Bone marrow (tissue), 2 donors: ENCODE data around the gene NHERF1.

ENCODE experiments used
- DNase-seq, 2 donors: peaks; one replicate each; lab custom pipeline; 2025; lab: John Stamatoyannopoulos, UW

NHERF1 gene

DNA sequence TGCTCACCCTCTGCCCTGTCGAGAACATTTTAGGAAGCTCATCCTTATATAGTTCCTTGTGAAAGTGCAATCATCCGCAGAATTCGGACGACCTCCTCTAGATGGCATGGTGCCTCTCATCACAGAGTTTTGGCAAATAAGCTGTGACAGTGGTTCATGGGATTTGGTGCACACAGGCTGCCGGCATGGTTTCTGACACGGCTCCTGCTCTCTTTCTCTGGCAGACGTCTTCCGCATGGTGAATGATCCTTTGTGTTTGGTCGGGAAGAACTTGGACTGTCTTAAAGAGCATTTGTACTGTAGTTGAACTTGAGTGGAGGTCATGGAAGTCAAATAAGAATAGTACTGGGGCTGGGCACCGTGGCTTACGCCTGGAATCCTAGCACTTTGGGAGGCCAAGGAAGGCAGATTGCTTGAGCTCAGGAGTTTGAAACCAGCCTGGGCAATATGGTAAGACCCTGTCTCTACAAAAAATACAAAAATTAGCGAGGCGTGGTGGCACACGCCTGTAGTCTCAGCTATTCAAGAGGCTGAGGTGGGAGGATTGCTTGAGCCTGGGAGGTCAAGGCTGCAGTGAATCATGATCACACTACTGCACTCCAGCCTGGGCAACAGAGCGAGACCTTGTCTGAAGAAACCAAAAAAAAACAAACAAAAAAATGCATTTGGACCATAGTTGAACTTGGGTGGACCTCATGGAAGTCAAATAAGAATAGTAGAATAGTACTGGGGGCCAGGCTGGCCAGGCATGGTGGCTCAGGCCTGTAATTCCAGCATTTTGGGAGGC lies 62.5 kb downstream of the NHERF1 start:
- no peak for DNase-seq

DNA sequence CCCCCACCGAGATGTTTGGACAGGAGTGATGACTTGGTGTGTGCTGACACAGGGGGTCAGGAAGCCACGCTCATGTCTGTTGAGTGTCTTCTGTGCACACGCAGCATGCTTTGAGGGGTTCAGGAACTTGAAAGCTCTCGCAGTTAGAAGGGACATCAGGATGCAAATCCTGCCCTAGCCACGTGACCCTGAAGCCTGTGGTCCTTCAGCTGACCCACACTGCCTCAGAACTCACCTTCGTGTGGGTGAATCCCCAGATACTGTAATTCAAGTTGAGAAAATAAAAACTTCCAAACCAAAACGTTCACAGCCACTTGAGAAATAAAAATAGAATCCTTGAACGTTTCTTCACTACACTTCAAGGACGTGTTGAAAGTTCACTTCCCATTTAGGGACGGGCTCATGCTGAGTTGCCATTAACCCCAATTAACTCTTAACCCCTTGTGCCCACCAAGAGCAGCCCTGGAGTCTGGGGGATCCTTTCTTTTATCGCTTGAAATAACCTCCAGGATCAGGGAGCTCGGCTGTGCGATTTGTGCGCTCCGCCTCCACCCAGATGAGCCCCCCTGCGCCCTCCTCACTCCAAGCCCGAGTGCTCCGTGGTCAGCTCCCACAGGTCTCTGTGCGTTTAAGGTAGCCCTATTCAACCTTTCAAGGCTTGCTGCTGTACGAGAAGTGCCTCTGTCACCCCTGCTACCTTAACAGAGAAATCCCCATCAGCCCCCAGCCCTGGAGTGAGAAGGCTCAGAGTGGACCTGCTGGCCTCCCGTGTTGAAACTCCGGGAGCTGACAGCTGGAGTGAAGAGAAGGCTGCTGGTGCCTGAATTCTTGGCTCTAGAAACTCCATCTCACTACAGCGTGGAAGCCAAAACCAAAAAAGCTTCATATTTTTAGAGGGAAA lies 63.9 kb downstream of the NHERF1 start:
- no peak for DNase-seq

DNA sequence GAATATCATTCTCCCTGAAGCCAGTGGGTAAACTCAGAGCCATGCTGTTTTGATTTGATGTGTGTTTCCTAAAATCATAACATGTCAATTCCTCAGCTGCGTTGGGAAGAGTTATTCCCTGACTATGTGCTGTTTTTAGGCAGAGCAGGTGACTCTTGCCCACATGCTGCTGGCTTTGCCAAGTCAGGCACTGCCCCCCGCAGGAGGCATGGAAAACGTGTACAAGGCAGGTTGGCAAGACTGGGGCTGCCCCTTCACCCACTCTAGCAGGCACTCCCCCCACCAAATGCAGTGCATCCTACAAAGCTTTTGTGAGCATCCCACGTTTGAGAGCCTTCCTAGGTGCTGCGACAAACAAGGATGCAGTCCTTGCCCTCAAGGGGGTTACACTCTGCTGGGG lies 66.0 kb downstream of the NHERF1 start:
- no peak for DNase-seq

DNA sequence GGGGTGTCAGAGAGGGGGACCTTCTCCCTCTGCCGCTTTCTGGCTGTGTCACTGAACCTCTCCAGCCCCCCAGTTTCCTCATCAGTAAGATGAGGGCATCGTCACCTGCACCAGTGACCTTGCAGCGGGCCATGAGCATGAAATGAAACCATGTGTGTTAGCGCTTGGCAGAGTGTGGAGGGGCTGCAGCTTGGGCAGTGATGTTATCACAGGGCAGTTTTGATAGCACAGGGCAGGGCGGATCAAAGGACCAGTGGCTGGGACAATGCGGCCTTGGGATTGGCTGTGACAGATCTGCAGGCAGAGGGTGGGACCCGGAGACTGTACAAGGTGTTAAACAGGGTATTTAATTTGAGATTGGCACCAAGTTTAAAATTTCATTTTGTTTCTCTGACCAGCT lies 66.6 kb downstream of the NHERF1 start:
- DNase-seq: no peak

DNA sequence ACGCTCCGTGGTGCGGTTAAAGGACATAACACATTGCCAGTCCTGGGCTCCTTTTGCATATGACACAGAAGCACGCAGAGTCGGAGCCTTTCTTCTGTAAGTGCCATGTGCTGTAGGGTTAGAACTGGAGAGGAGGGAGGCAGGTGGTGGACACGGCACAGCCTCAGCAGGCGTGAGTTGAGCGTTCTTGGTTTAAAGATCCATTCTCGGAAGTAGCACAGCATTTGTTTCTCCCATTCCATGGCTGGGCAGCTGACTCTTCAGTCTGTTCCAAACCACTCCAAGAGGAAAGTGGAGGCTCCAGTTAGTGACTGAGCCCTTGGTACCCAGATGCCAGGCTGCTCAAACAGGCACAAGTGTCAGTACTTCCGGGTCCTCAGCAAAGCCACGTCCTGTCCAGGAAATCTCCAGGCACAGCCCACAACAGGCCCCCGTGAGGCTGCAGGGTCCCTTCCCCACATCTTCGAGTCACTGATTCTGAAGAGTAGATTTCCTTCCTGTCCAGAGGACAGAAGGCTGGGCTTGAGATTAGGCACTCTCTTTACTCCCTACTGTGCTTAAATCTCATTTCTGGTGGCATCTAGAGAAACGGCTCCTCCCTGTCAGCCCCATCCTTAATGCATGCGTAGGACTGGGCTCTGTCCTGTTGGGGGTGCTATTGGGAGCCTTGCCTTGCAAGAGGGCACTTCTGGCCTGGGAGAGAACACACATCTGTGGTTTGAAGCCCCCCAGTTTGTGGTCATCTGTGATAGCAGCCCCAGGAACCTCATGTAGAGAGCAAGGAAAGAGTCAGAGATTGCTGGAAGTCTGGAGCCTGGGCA lies 67.3 kb downstream of the NHERF1 start:
- DNase-seq: no peak

DNA sequence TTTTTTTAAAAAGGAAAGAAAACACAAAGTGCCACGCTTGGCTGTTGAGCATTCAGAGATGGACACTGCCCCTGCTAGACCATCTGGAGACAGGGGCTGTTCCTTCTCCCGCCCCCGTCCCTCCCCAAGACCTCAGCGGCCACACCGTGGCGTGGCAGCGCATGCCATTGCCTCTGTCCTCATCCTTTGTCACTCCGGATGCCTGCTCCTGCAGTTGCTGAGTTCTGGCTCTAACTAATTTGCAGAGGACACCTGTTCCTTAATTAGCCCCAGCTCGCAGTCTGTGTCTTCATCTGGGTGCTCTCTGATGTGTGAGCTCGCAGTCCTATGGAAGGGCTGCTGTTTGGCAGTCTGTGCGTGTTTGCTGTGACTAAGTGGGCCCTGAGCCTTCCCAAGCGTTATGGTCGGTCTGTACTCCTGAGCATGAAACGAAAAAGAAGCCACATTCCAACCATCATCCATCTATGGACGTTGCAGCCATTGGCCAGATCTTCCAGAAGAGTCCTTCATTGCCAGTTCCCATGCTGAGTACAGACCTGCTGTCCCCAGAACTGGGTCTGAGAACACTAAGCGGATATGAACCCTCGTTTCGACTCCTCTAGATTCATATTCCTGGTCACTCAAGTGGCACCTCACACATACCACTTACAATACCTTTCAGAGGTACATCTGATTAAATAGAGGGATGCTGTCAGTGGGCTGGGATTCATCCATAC lies 68.6 kb downstream of the NHERF1 start:
- DNase-seq: no peak

DNA sequence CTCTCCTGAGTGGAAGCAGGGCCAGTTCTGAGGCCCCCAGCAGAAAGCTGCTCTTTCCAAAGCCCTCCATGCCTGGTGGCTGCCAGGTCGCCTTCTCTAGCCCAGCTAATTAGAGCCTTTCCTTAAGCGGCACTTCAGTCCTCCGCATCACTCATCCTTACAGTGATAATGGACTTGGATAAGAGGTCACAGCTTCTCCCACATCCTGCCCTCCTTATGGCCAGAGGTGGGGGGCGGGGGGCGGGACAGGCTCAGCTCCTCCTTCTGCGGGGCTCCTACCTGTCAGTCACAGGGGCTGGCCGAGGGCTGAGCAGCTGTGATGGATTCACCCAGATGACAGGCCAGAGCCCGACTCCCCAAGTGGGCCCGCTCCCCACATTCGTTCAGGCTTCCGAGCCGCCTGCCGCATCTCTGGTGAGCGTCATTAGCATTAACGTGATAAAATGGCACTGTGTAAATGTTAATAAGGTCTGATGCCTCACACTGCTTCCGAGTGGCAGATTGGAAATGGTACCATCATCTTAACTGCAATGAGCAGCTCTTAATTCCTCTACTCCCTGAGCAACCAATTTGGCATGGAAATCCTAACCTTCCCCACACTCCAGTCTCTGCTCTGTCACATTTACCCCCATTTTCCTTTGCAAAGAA lies 70.0 kb downstream of the NHERF1 start:
- DNase-seq: no peak
